Activated naive CD4-positive, alpha-beta T cell treated with anti-CD3 and anti-CD28 coated beads for 36 hours (primary cell): ENCODE results near the gene ARHGAP33. TPM values are rescaled to one million over a fixed set of nuclear protein-coding genes. Genes with fewer than 3 reads are reported as not detected.
A peak's percentile ranks its signal among the peaks of the same experiment; 100 is the strongest.

Source experiments
- CTCF ChIA-PET: fragments of 350-600 bp; sonication (Branson Sonifier 250); formaldehyde crosslinking; loops from one replicate; lab custom pipeline; 2021; ENCODE audit warnings: antibody characterized with exemption; lab: Charles Lee
- DNase-seq: peaks from one replicate; pipeline ENCODE4 v3.0.0-alpha.2; 2020
- H3K27ac Mint-ChIP-seq: one replicate; pipeline ENCODE4 v1.8.0; 2021; ENCODE audit warnings: mild to moderate bottlenecking, mixed read lengths
- H3K27me3 Mint-ChIP-seq: one replicate; pipeline ENCODE4 v1.8.0; 2021; ENCODE audit warnings: low read depth, mixed read lengths
- H3K36me3 Mint-ChIP-seq: one replicate; pipeline ENCODE4 v1.8.0; 2021; ENCODE audit warnings: low read depth, mixed read lengths
- H3K4me1 Mint-ChIP-seq: one replicate; pipeline ENCODE4 v1.8.0; 2021; ENCODE audit warnings: low read depth, mixed read lengths
- H3K4me3 Mint-ChIP-seq: one replicate; pipeline ENCODE4 v1.8.0; 2021; ENCODE audit warnings: mild to moderate bottlenecking, moderate library complexity, mixed read lengths
- H3K9me3 Mint-ChIP-seq: one replicate; pipeline ENCODE4 v1.8.0; 2021; ENCODE audit warnings: mixed read lengths
- intact Hi-C: fragments of 100-400 bp; cut with micrococcal nuclease; formaldehyde crosslinking; loops from one replicate; pipeline ENCODE4 v1.15.1; 2023
- total RNA-seq, 2 experiments: library from RNA; stranded (reverse); gene quantifications; one replicate each; pipeline ENCODE4 v1.2.3, GENCODE V29; 2021

ARHGAP33 gene
- total RNA-seq, 2 experiments from 2014 or later = 49.5 to 61.6 TPM

DNA sequence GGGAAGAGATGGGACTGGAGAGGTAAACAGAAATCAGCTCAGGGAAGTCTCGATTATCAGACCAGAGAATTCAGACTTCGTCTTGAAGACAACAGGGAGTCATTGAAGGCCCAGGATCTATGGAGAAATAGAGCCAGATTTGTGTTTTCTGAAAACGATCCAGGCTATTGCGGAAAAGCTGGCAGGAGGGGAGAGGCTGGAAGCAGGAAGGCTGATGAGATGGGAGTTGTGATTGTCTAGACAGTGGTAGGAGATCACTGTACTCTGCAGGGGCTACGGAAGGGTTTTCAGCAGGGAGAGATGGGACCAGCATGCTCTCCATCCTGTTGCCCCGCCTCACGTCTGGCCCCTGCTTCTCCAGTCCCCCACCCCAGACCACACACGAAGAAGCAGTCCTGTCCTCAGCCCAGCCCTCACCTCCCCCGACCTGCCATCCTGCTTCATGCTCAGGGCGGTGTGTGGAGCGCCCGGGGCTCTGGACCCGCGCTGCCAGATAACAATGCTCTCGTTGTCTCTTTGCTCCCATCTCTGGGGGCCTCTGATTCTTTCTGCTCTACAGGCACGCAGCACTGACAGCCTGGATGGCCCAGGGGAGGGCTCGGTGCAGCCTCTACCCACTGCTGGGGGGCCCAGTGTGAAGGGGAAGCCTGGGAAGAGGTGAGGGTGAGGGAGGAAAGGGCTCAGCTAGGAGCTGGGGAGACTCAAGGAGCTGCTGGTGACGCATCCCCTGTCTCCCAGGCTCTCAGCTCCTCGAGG is 1.9 kb downstream of the ARHGAP33 start:
- DNase-seq = no peak
- H3K4me3 Mint-ChIP-seq = peak overlapping the region; percentile 78
- H3K4me1 Mint-ChIP-seq = peaks cover 18% of the 10 kb centered on the region
- H3K27ac Mint-ChIP-seq = no peak overlapping the region
- CTCF ChIA-PET = interaction anchor here (0.6 to 1.3 kb wide), 3 partner anchors 83 to 332 kb away, joined by 3 read pairs; no protein-coding TSS in a partner anchor
- no peaks in the 10 kb centered on the region for H3K9me3 Mint-ChIP-seq
- H3K27me3 Mint-ChIP-seq = no peaks in the 10 kb centered on the region
- H3K36me3 Mint-ChIP-seq = peaks cover 6% of the 10 kb centered on the region
- intact Hi-C loops = loop anchor here (5.0 kb wide), 1 partner anchor 135 kb away; the partner anchor contains the start of gene ETV2

DNA sequence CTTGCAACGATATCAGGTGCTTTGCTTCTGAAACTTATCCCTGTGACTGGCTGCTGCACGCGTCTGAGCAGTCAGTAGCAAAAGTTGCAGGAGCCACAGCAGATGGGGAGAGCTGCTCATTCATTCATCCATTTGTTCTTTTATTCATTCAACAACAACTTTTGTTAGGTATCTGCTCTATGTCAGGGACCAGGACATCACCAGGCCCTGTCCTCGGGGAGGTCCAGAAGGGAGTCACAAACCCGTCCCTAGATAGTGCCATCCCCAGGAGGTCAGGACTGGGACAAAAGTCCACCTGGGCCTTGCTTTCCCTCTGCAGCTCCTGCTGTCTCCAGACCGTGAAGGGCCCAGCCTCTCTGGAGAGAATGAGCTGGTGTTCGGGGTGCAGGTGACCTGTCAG is 2.6 kb downstream of the ARHGAP33 start:
- CTCF ChIA-PET = interaction anchor here (0.6 kb wide), 1 partner anchor 128 kb away, joined by 3 read pairs; no protein-coding TSS in a partner anchor
- H3K4me3 Mint-ChIP-seq = peak overlapping the region; percentile 15

DNA sequence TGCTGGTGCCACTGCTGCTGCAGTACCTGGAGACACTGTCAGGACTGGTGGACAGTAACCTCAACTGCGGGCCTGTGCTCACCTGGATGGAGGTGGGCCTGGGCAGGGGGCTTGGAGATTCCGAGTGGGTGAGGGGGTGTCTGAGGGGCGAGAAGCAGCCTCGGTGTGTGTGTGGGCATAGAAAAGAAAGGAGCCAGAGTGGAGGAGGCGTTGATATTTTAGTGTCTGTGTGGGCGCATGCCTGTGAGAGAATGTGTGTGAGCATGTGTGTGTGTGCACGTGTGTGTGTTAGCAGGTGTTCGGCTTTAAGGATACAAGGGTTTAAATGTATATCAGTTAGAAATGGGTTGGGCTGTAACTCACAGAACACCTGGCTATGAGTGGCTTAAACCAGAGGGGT is 3.7 kb downstream of the ARHGAP33 start:
- H3K4me1 Mint-ChIP-seq = peaks cover 18% of the 10 kb centered on the region
- peaks cover 6% of the 10 kb centered on the region for H3K36me3 Mint-ChIP-seq
- no peak overlapping the region for H3K27ac Mint-ChIP-seq
- no peak for DNase-seq
- CTCF ChIA-PET = no interaction called here
- intact Hi-C loops = loop anchor here (5.0 kb wide), 1 partner anchor 137 kb away; the partner anchor contains the start of gene ETV2
- no peak overlapping the region for H3K4me3 Mint-ChIP-seq
- no peaks in the 10 kb centered on the region for H3K27me3 Mint-ChIP-seq
- H3K9me3 Mint-ChIP-seq = no peaks in the 10 kb centered on the region

More for the DNA sequence above, 2.6 kb downstream of the ARHGAP33 start:
- Mint-ChIP-seq H3K4me1 (peaks cover 18% of the 10 kb centered on the region), H3K36me3 (peaks cover 6% of the 10 kb centered on the region), H3K9me3 (no peaks in the 10 kb centered on the region), H3K27me3 (no peaks in the 10 kb centered on the region), H3K27ac (no peak overlapping the region)
- intact Hi-C loops = loop anchor here (5.0 kb wide), 1 partner anchor 136 kb away; the partner anchor contains the start of gene ETV2
- no peak for DNase-seq

DNA sequence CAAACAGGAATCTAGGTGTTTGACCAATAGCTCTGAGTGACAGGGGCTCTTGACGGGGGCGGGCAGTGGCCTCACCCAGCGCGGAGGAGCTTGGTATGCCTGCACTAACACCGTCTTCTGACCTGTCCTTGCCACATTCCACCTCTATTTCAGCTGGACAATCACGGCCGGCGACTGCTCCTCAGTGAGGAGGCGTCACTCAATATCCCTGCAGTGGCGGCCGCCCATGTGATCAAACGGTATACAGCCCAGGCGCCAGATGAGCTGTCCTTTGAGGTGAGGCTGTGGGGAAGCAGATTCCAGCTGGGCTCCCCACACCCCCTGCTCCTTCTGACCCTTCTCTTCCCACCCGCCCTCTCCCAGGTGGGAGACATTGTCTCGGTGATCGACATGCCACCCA is 4.7 kb downstream of the ARHGAP33 start:
- H3K4me3 Mint-ChIP-seq = no peak overlapping the region
- CTCF ChIA-PET = no interaction called here

DNA sequence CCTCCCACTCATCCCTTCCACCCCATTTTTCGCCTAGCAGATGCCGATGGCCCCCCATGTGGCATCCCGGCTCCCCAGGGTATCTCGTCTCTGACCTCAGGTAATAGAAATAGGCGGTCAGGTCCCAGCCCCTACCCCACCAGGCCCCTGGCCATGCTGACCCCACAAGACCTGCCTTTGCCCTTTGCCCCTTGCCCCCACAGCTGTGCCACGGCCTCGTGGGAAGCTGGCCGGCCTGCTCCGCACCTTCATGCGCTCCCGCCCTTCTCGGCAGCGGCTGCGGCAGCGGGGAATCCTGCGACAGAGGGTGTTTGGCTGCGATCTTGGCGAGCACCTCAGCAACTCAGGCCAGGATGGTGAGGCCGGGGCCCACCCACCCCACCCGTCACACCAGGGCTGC is 5.4 kb downstream of the ARHGAP33 start:
- H3K4me3 Mint-ChIP-seq = no peak overlapping the region
- no peak overlapping the region for H3K27ac Mint-ChIP-seq
- CTCF ChIA-PET = no interaction called here
- peaks cover 6% of the 10 kb centered on the region for H3K36me3 Mint-ChIP-seq
- DNase-seq = no peak
- no peaks in the 10 kb centered on the region for H3K9me3 Mint-ChIP-seq
- H3K27me3 Mint-ChIP-seq = no peaks in the 10 kb centered on the region
- intact Hi-C loops = no loop called here
- H3K4me1 Mint-ChIP-seq = peaks cover 11% of the 10 kb centered on the region

More for the DNA sequence above, 4.7 kb downstream of the ARHGAP33 start:
- H3K27me3 Mint-ChIP-seq = no peaks in the 10 kb centered on the region
- DNase-seq = no peak
- H3K36me3 Mint-ChIP-seq = peaks cover 6% of the 10 kb centered on the region
- intact Hi-C loops = no loop called here
- no peaks in the 10 kb centered on the region for H3K9me3 Mint-ChIP-seq
- peaks cover 12% of the 10 kb centered on the region for H3K4me1 Mint-ChIP-seq
- no peak overlapping the region for H3K27ac Mint-ChIP-seq

DNA sequence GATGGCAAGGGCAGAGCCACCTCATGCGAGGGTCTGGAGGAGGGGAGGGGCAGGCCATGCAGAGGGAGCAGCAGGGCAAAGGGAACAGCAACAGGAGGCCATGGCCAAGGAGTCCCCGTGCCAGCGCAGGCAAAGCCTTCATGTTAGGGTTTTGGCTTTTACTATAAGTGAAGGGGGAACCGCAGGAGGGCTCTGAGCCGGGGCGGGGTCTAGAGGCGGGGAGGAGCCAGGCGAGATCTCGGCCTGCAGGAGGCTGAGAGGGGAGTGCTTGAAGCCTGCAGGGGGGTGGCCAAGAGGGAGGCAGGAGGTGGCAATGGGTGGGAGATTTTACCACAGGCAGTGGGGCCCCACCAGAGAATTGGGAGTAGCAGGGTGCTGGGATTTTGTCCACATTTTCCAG is 6.3 kb downstream of the ARHGAP33 start:
- Mint-ChIP-seq H3K4me1 (peaks cover 5% of the 10 kb centered on the region), H3K36me3 (peaks cover 6% of the 10 kb centered on the region), H3K9me3 (no peaks in the 10 kb centered on the region), H3K27me3 (no peaks in the 10 kb centered on the region), H3K27ac (no peak overlapping the region), H3K4me3 (no peak overlapping the region)
- intact Hi-C loops = no loop called here
- CTCF ChIA-PET = no interaction called here
- DNase-seq = no peak

DNA sequence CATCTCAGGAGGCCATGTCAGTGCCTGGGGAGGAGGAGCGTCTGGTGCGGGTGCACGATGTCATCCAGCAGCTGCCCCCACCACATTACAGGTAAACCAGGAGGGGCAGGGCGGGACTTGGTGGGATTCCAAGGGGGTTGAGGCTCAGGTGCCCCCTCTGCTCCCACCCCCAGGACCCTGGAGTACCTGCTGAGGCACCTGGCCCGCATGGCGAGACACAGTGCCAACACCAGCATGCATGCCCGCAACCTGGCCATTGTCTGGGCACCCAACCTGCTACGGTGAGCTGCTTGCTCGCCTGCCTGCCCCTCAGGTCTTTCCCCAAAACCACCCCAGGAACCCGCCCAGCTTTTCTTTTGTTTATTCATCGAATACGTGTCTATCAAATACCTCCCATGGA is 7.2 kb downstream of the ARHGAP33 start:
- no peaks in the 10 kb centered on the region for H3K9me3 Mint-ChIP-seq
- intact Hi-C loops = no loop called here
- H3K36me3 Mint-ChIP-seq = peaks cover 6% of the 10 kb centered on the region
- H3K4me1 Mint-ChIP-seq = no peaks in the 10 kb centered on the region
- H3K27me3 Mint-ChIP-seq = no peaks in the 10 kb centered on the region
- no peak overlapping the region for H3K27ac Mint-ChIP-seq
- H3K4me3 Mint-ChIP-seq = no peak overlapping the region
- CTCF ChIA-PET = no interaction called here
- DNase-seq = no peak

DNA sequence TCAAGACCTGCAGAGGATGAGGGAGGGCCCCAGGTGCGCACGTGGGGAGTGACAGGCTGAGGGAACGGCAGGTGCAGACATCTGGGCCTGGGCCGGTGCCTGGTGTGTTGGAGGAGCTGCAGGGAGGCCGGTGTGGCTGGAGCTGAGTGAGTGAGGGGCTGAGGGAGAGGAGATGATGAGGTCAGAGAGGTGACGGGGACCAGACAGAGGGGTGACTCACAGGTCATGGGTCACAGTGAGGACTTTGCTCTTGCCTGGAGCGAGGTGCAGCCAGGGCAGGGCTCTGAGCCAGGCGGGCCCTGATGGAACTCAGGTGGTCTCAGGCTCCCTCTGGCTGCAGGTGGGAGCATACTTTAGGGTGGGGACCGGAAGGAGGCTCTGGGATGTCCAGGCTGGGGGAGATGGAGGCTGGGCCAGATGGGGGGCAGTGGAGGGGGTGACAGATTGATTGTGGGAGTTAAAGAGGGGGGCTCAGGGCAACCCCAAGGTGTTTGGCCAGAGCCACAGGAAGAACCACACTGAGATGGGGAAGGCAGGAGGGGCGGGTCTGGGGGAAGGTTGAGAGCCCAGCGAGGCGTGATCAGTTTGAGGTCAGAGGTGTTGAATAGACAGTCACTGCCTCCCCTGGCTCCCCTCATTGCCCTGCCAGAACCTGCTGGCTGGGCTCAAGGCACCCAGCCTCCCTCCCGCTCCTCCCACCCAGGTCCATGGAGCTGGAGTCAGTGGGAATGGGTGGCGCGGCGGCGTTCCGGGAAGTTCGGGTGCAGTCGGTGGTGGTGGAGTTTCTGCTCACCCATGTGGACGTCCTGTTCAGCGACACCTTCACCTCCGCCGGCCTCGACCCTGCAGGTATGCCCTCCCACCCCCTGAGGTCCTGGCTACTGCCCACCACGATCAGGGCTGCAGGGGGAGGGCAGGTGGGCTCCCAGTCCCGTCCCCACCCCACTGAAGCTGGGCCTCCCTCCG is 8.4 kb downstream of the ARHGAP33 start:
- H3K4me3 Mint-ChIP-seq = no peak overlapping the region
- no peak overlapping the region for H3K27ac Mint-ChIP-seq
- DNase-seq = no peak
- no peaks in the 10 kb centered on the region for H3K9me3 Mint-ChIP-seq
- intact Hi-C loops = no loop called here
- peaks cover 6% of the 10 kb centered on the region for H3K36me3 Mint-ChIP-seq
- no peaks in the 10 kb centered on the region for H3K27me3 Mint-ChIP-seq
- H3K4me1 Mint-ChIP-seq = no peaks in the 10 kb centered on the region
- CTCF ChIA-PET = no interaction called here

DNA sequence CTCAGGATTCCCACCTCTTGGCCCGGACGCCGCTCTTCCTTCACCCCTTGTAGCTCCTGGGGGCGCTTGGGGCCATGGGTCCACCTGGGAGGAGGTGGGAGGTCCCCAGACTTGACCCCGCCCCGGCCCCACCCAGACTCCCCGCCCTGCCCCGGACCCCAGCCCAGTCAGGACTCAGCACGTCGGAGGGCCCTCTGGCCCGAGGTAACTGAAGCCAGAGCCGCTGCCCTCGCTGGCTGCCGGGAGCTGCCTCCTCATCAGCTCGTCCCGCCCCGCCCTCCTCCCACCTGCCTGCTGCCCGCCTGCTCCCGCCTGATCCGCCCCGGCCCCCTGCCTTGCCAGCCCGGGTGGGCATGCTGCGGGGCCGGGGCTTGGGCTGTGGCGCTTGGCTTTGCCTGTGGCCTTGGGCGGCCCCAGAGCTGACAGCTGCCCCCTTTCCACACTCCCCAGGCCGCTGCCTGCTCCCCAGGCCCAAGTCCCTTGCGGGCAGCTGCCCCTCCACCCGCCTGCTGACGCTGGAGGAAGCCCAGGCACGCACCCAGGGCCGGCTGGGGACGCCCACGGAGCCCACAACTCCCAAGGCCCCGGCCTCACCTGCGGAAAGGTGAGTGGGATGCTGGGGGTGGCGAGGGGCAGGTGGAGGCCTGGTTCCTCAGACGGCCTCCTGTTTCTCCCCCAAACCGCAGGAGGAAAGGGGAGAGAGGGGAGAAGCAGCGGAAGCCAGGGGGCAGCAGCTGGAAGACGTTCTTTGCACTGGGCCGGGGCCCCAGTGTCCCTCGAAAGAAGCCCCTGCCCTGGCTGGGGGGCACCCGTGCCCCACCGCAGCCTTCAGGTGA is 9.4 kb downstream of the ARHGAP33 start:
- no peak for DNase-seq
- Mint-ChIP-seq H3K4me3 (no peak overlapping the region), H3K9me3 (no peaks in the 10 kb centered on the region), H3K36me3 (peaks cover 6% of the 10 kb centered on the region), H3K4me1 (no peaks in the 10 kb centered on the region), H3K27ac (no peak overlapping the region), H3K27me3 (no peaks in the 10 kb centered on the region)
- intact Hi-C loops = no loop called here
- CTCF ChIA-PET = no interaction called here

DNA sequence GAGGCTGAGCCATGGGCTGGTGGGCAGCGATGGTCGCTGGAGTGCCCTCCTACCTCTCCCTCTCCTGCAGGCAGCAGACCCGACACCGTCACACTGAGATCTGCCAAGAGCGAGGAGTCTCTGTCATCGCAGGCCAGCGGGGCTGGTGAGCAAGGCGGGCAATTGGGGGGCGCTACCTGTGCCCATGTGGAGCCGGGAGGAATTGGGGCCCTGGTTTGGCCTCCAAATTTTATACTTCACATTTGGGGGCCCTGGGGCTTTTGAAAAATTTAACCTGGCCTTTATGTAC is 9.9 kb downstream of the ARHGAP33 start:
- DNase-seq = no peak
- CTCF ChIA-PET = no interaction called here
- Mint-ChIP-seq H3K27ac (no peak overlapping the region), H3K27me3 (no peaks in the 10 kb centered on the region), H3K4me1 (no peaks in the 10 kb centered on the region), H3K36me3 (peaks cover 6% of the 10 kb centered on the region), H3K4me3 (no peak overlapping the region), H3K9me3 (no peaks in the 10 kb centered on the region)
- intact Hi-C loops = no loop called here

DNA sequence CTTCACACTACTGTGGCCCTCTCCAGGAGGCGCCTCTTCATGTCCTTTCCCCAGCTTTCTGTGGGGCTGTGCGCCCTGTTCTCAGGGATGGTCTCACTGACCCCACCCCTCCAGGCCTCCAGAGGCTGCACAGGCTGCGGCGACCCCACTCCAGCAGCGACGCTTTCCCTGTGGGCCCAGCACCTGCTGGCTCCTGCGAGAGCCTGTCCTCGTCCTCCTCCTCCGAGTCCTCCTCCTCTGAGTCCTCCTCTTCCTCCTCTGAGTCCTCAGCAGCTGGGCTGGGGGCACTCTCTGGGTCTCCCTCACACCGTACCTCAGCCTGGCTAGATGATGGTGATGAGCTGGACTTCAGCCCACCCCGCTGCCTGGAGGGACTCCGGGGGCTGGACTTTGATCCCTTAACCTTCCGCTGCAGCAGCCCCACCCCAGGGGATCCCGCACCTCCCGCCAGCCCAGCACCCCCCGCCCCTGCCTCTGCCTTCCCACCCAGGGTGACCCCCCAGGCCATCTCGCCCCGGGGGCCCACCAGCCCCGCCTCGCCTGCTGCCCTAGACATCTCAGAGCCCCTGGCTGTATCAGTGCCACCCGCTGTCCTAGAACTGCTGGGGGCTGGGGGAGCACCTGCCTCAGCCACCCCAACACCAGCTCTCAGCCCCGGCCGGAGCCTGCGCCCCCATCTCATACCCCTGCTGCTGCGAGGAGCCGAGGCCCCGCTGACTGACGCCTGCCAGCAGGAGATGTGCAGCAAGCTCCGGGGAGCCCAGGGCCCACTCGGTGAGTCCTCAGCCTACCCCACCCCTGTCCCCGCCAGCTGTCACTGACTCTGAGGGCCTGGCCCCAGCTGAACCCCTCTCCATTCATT is 11.2 kb downstream of the ARHGAP33 start:
- H3K27me3 Mint-ChIP-seq = no peaks in the 10 kb centered on the region
- no peak for DNase-seq
- H3K9me3 Mint-ChIP-seq = no peaks in the 10 kb centered on the region
- CTCF ChIA-PET = no interaction called here
- peaks cover under 1% of the 10 kb centered on the region for H3K36me3 Mint-ChIP-seq
- intact Hi-C loops = no loop called here
- H3K4me1 Mint-ChIP-seq = no peaks in the 10 kb centered on the region
- H3K27ac Mint-ChIP-seq = no peak overlapping the region
- no peak overlapping the region for H3K4me3 Mint-ChIP-seq
